GM23248 (cell line): Measurements from ENCODE around the gene CACNG5. TPM values are rescaled to one million over a fixed set of nuclear protein-coding genes. Genes with fewer than 3 reads are reported as not detected.

Experiments used
- DNase-seq: peaks from one replicate; pipeline ENCODE4 v3.0.0-alpha.2; 2015
- H2AFZ ChIP-seq: fragments of 200-600 bp; sonication (generic); 2 replicates; pipeline ENCODE4 v1.6.1; 2016; ENCODE audit warnings: antibody characterized with exemption
- H3F3A ChIP-seq: fragments of 200-600 bp; sonication (generic); 2 replicates; pipeline ENCODE4 v1.6.1; 2016; ENCODE audit warnings: mild to moderate bottlenecking, antibody characterized with exemption, mixed run types; ENCODE audit not compliant: insufficient read depth
- H3K27ac ChIP-seq: fragments of 200-600 bp; sonication (generic); 2 replicates; pipeline ENCODE4 v1.5.1; 2016; ENCODE audit warnings: mild to moderate bottlenecking
- H3K27me3 ChIP-seq: fragments of 200-600 bp; sonication (generic); replicated peaks from 2 replicates; pipeline ENCODE4 v1.6.1; 2016; ENCODE audit warnings: mild to moderate bottlenecking; ENCODE audit not compliant: insufficient read depth
- H3K36me3 ChIP-seq: fragments of 200-600 bp; sonication (generic); 2 replicates; pipeline ENCODE4 v1.6.1; 2016; ENCODE audit warnings: low read depth, mild to moderate bottlenecking
- H3K4me1 ChIP-seq: fragments of 200-600 bp; sonication (generic); 2 replicates; pipeline ENCODE4 v1.6.1; 2016; ENCODE audit warnings: mild to moderate bottlenecking; ENCODE audit not compliant: insufficient read depth
- H3K4me2 ChIP-seq: fragments of 200-600 bp; sonication (generic); one replicate; pipeline ENCODE4 v1.6.1; 2016; ENCODE audit warnings: mild to moderate bottlenecking; ENCODE audit not compliant: unreplicated experiment
- H3K4me3 ChIP-seq: fragments of 200-600 bp; sonication (generic); 2 replicates; pipeline ENCODE4 v1.5.1; 2016; ENCODE audit warnings: mild to moderate bottlenecking
- H3K79me2 ChIP-seq: fragments of 200-600 bp; sonication (generic); 2 replicates; pipeline ENCODE4 v1.6.1; 2016; ENCODE audit warnings: mild to moderate bottlenecking; ENCODE audit not compliant: insufficient read depth
- H3K9ac ChIP-seq: fragments of 200-600 bp; sonication (generic); 2 replicates; pipeline ENCODE4 v1.6.1; 2016; ENCODE audit warnings: mild to moderate bottlenecking
- H3K9me2 ChIP-seq: fragments of 200-600 bp; sonication (generic); 2 replicates; pipeline ENCODE4 v1.6.1; 2016; ENCODE audit warnings: mixed run types, mild to moderate bottlenecking, moderate library complexity; ENCODE audit not compliant: insufficient read depth
- H3K9me3 ChIP-seq: fragments of 200-600 bp; sonication (generic); one replicate; pipeline ENCODE4 v1.6.1; 2017; ENCODE audit warnings: low read depth
- H4K20me1 ChIP-seq: fragments of 200-600 bp; sonication (generic); 2 replicates; pipeline ENCODE4 v1.6.0; 2016; ENCODE audit not compliant: insufficient read depth
- EZH2 ChIP-seq: fragments of 200-600 bp; sonication (generic); IDR thresholded peaks from 2 replicates; pipeline ENCODE4 v1.6.1; 2018; ENCODE audit warnings: antibody characterized with exemption, mild to moderate bottlenecking; ENCODE audit not compliant: insufficient read depth, poor library complexity, severe bottlenecking
- EZH2phosphoT487 ChIP-seq: fragments of 200-600 bp; sonication (generic); IDR thresholded peaks from 2 replicates; pipeline ENCODE4 v1.6.1; 2018; ENCODE audit warnings: antibody characterized with exemption, moderate library complexity, mild to moderate bottlenecking, low read depth; ENCODE audit not compliant: insufficient read depth
- WGBS, 2 experiments: methylation state at CpG; one replicate each; pipeline ENCODE4 v1.1.6; 2015 to 2017; ENCODE audit warnings: low lambda C conversion rate in 2 of 2, low coverage in 1 of 2; ENCODE audit errors: missing lambda C conversion rate in 2 of 2; 5-methylcytosine and 5-hydroxymethylcytosine counted together
- in situ Hi-C: fragments of 300-500 bp; cut with MboI; formaldehyde crosslinking; loops from 2 replicates; pipeline ENCODE4 v1.15.0; 2020
- polyA plus RNA-seq: library from polyadenylated mRNA; unstranded; fragments of >200 nt; fragmentation: Nextera tagmentation; extraction: Ambion mirVana; gene quantifications from 2 replicates; pipeline ENCODE4 v1.2.1, GENCODE V29; 2016
- total RNA-seq: library from RNA; depleted of rRNA; stranded (reverse); fragments of >200 nt; shearing (Covaris generic); gene quantifications from 2 replicates; pipeline ENCODE4 v1.2.3, GENCODE V29; 2014

The CACNG5 gene
- total and polyA plus RNA-seq, 2 experiments from 2014 or later = not detected

DNA sequence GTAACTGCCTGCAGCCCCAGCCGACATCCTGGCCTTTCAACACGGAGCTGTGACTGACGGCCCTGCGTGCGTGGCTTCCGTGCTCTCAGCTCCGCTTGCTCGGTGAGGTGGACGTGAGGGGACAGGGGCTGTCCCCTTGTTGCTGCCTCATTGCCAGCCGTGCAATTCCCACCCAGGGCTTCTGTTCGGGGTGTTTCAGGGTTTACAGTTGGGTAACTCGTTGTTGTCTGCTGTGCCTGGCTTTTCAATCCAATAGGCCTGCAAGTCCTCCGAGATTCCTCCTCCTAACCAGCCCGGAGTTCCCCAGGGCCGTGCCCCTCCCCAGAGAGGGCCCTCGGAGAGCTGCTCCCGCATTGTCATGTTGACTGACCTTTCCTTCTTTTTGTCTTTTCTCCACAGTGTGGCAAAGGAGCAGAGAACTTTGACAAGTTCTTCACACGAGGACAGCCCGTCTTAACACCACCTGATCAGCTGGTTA, 31.4 kb upstream of the CACNG5 start:
- Histone ChIP-seq H3K4me1 (no peaks in the 10 kb centered on the region), H3K36me3 (no peaks in the 10 kb centered on the region; the same call in 1 of the 2 replicates), H3K27me3 (no peaks in the 10 kb centered on the region), H3K9me3 (no peaks in the 10 kb centered on the region), H3K4me3 (no peak overlapping the region), H3K9me2 (no peaks in the 10 kb centered on the region), H3K79me2 (no peaks in the 10 kb centered on the region), H3F3A (no peaks in the 10 kb centered on the region), H3K4me2 (no peak overlapping the region), H2AFZ (no peak overlapping the region), H3K9ac (no peak overlapping the region), H4K20me1 (no peaks in the 10 kb centered on the region), H3K27ac (no peak overlapping the region)
- 84% methylated on average over 19 of the region's 19 CpGs for WGBS, 2 experiments
- DNase-seq = no peak
- no peak for TF ChIP-seq EZH2phosphoT487
- TF ChIP-seq EZH2 = no peak
- in situ Hi-C loops = no loop called here

DNA sequence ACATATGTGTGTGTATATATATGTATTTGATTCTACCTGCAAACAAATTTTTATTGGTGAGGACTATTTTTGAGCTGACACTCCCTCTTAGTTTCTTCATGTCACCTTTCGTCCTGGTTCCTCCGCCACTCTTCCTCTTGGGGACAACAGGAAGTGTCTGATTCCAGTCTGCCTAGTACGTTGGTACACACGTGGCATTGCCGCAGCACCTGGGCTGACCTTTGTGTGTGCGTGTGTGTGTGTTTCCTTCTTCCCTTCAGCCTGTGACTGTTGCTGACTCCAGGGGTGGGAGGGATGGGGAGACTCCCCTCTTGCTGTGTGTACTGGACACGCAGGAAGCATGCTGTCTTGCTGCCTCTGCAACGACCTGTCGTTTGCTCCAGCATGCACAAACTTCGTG, 29.4 kb upstream of the CACNG5 start:
- Histone ChIP-seq H3K9me3 (no peaks in the 10 kb centered on the region), H3K27ac (no peak overlapping the region), H3K9me2 (no peaks in the 10 kb centered on the region), H3K27me3 (no peaks in the 10 kb centered on the region), H3K4me2 (no peak overlapping the region), H3K36me3 (no peaks in the 10 kb centered on the region; the same call in 1 of the 2 replicates), H3K79me2 (no peaks in the 10 kb centered on the region), H2AFZ (no peak overlapping the region), H3F3A (peaks cover 4% of the 10 kb centered on the region; the same call in 1 of the 2 replicates), H3K4me1 (no peaks in the 10 kb centered on the region), H3K4me3 (no peak overlapping the region), H3K9ac (no peak overlapping the region), H4K20me1 (no peaks in the 10 kb centered on the region; the same call in 1 of the 2 replicates)
- WGBS, 2 experiments = 81 to 87% methylated on average over 9 to 10 of the region's 10 CpGs
- in situ Hi-C loops = no loop called here
- no peak for DNase-seq
- TF ChIP-seq EZH2 = no peak
- TF ChIP-seq EZH2phosphoT487 = no peak

DNA sequence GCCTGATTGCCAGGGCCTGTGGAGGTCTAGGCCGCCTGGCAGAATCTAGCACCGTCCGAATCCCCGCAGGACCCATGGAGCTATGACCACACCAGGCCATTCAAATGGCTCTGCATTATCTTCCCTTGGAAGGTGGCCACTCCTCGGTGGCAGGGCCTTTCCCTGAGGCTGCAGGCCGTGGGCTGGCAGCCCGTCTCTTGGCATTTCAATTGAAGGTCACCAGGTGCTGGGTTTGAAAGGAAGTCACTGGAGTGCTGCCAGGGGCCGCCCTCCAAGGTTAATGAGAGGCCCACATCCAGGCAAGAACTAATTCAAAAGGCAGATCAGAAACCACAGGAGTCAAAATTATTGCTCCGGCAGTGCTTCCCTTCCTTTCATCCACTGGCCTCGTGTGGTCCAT, 27.7 kb upstream of the CACNG5 start:
- Histone ChIP-seq H3K79me2 (no peaks in the 10 kb centered on the region), H2AFZ (no peak overlapping the region), H3K27ac (no peak overlapping the region), H3K4me1 (no peaks in the 10 kb centered on the region), H3K4me2 (no peak overlapping the region), H3K9ac (no peak overlapping the region), H4K20me1 (no peaks in the 10 kb centered on the region; the same call in 1 of the 2 replicates), H3K9me3 (no peaks in the 10 kb centered on the region), H3K9me2 (no peaks in the 10 kb centered on the region), H3K27me3 (no peaks in the 10 kb centered on the region), H3K36me3 (no peaks in the 10 kb centered on the region; the same call in 1 of the 2 replicates), H3K4me3 (no peak overlapping the region), H3F3A (peaks cover 4% of the 10 kb centered on the region; the same call in 1 of the 2 replicates)
- in situ Hi-C loops = no loop called here
- 75 to 95% methylated on average over 6 to 7 of the region's 10 CpGs for WGBS, 2 experiments
- no peak for DNase-seq
- TF ChIP-seq EZH2 (no peak), EZH2phosphoT487 (no peak)

DNA sequence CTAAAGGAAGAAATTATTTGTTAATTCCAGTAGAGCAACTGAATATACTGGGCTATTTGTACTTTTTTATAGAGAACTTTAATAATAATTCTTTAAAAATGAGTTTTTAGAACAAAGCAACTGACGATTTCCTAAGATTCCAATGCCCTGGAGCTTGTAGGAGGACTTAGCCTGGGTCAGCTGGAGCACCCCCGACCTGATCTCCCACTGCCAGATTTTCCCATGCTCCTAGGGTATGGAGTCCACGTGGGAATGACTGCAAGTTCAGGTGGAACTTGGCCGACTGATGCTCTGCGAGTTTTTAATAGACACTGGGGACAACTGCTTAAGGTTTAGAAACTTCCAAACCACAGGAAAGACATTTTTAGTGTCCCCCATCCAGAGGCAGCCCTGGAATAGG, 25.5 kb upstream of the CACNG5 start:
- no peak for DNase-seq
- no peak overlapping the region for H3K4me3 ChIP-seq
- in situ Hi-C loops = no loop called here
- H3K27ac ChIP-seq = no peak overlapping the region
- H3K27me3 ChIP-seq = no peaks in the 10 kb centered on the region
- no peak for TF ChIP-seq EZH2phosphoT487
- H3K9ac ChIP-seq = no peak overlapping the region
- WGBS, 2 experiments = 98% methylated on average over 5 of the region's 5 CpGs
- no peaks in the 10 kb centered on the region for H3K79me2 ChIP-seq
- H3K36me3 ChIP-seq = no peaks in the 10 kb centered on the region
- no peaks in the 10 kb centered on the region for H3K9me3 ChIP-seq
- no peak overlapping the region for H3K4me2 ChIP-seq
- H2AFZ ChIP-seq = no peak overlapping the region
- no peaks in the 10 kb centered on the region; the same call in 1 of the 2 replicates for H4K20me1 ChIP-seq
- H3K4me1 ChIP-seq = no peaks in the 10 kb centered on the region
- no peaks in the 10 kb centered on the region for H3K9me2 ChIP-seq
- H3F3A ChIP-seq = peaks cover 4% of the 10 kb centered on the region; the same call in 1 of the 2 replicates
